SHP77 treated with DMSO at 0.1 percent for 48 hours (cell line): ENCODE results near the gene NRP2.
A peak's percentile ranks its signal among the peaks of the same experiment; 100 is the strongest.

Experiments used
- DNase-seq: peaks from one replicate; lab custom pipeline; 2025; lab: John Stamatoyannopoulos, UW

NRP2 gene

GRCh38 chr2:205730701-205731582 is 48.6 kb downstream of the NRP2 start:
- no peak for DNase-seq

DNA sequence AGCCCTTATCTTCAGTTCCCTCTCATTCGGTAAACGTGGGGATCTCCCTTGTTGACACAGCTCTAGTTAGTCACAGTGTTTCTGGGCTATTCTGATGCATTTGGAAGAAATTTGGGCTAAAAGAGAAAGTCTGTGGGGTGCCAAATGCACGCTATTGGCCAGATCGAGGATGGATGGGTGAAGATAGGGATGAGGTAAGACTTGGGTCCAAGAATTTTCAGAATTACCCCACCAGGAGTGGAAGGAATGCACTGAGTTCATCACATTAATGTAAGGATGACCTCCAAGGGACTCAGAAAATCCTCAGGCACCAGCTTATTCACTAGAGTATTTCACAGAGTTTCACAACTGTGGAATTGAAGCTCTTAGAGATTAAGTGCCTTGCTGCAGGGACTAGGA is 49.3 kb downstream of the NRP2 start:
- DNase-seq = no peak

DNA sequence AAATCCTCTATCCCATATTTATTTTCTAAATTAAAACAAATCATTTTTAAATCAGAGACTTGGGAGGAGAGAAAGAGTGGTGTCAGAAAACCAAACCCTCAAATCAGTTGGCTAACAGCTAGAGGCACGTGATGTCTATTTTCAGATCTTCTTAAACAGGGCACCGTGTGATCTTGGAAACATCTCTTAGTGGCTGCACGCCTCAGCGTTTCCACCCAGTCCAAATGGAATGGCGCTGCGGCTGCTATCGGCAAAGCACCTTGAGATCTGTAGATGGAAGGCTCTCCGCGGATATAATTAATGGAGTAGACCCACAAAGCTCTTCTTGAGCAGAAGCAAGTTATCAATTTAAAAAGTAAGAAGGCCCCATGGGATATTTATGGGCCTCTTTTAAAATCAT is 50.0 kb downstream of the NRP2 start:
- DNase-seq = no peak

DNA sequence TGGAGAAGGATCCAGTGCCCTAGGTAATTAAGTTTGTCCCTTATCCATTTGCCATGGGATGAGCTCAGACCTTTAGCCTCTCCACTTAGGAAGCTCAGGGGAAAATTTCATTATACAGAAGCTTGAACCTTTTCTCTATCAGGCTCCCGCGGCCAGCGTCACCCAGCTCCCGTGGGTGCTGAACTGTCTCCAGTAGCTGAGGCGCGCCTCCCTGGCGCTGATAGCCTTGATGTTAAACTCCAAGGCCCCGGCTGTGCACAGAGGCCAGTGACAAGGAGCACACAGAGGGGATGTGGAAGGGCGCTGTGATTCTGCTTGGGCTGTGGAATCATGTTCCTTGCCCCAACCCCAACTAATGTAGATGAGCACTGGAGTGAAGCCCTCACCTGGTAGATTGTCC is 50.8 kb downstream of the NRP2 start:
- DNase-seq = no peak

DNA sequence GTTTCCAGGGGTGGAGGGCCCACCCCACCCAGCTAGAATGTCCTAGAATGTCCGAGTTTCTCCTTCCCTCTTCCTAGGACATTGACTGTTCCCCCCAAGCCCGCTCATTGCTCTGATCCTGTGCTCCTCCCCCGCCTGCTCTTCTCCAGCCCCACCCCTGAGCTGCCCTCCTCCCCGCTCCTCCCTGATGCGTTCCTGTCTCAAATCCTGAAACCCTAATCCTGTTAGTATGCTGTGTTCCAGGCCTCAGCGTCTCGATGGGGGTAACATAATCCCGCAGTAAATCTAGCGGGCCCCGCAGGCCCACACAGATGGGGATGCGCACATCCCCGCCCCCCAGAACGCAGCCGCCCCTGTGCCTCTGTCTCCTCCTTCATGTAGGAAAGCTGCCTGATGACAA is 51.3 kb downstream of the NRP2 start:
- DNase-seq = no peak

DNA sequence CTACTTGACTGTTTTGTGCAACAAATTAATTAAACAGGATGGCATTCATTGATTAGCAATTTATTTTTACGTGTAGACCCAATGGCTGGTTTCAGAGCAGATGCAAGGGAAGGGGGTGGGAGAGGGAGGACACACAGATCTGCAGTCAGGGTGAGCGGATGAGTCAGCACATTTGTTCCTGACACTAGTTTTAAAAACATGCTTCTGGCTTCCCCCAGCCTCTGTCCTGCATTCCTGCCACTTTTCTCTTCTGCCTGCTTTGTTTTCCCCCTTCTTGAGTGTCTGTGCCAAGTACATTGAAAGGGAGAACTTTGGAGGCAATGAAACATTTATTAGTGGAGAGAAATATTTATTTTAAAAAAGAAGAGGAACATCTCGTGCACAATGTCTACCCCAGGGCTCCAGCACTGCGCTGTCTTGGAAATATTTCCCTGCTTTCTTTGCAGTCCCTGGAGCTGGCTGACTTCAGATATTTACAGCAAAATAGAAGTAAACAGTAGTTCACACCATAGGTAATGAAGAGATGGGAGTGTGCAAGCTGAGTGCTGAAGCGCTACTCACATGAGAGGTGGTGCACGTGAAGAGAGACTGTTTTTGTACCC is 52.2 kb downstream of the NRP2 start:
- DNase-seq = peak; percentile 10

DNA sequence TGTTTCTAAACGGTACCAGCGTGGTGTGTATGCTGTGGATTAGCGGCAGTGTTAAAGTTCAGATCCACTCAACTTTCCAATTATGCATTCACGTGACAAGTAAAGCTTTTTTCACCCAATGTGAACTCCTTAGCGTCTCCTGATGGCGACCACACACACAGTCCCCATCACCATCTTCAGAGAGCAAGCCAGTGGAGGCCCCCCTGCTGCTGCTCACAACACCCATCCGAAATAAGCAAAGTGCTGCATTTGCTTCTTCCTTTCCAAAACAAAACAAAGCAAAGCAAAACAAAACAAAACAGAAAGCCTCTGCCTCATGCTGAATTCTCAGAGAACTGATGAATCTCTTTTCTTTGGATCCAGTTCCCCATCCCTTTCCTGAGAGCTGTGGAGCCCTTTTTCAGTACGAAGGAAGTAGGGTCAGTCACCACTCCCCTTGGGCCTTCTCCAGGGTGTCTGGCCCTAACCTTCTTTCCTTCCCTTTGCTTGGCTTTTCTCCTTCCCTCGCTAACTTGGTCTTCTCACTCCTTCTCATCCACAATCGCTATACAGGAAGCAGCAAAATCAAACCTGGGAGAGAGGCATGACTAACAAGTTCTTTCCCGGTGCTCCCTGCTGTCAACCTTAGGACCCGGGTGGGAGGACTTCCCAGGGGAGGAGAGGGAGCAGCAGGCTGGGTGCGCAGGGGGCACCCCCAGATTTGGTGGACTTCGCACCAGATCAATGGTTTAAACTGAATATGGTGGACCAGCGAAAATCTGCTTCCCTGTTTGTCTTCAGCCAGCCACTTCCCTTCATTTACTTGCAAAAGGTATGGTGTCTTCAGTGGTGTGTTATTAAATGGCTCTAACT is 56.0 kb downstream of the NRP2 start:
- no peak for DNase-seq

DNA sequence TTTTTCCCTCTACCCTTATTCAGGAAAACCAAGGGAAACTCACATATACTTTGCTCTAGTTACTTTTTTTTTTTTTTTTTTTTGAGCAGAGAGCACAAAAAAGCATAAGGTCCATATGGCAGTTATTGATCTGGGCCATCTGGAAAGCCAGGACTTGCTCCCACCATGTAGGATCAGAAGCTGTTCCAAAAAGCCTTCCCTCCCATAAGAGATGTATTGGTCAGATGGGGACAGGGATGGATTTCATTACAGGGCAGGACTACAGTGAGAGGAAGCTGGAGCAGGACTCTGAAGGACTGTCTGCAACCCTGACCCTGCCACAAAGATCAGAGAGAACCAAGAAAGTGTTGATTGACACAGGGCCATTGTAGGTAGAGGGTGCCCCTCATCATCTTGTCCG is 57.3 kb downstream of the NRP2 start:
- DNase-seq = no peak

GRCh38 chr2:205740381-205740780 is 58.1 kb downstream of the NRP2 start:
- no peak for DNase-seq

- DNase-seq = no peak
Measured at GRCh38 chr2:205741256-205741978, 59.1 kb downstream of the NRP2 start.

DNA sequence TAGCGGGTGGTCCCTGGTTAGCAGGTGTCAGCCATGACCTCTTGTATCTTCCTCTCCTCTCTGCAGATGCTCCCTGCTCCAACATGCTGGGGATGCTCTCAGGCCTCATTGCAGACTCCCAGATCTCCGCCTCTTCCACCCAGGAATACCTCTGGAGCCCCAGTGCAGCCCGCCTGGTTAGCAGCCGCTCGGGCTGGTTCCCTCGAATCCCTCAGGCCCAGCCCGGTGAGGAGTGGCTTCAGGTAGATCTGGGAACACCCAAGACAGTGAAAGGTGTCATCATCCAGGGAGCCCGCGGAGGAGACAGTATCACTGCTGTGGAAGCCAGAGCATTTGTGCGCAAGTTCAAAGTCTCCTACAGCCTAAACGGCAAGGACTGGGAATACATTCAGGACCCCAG is 60.8 kb downstream of the NRP2 start:
- no peak for DNase-seq

DNA sequence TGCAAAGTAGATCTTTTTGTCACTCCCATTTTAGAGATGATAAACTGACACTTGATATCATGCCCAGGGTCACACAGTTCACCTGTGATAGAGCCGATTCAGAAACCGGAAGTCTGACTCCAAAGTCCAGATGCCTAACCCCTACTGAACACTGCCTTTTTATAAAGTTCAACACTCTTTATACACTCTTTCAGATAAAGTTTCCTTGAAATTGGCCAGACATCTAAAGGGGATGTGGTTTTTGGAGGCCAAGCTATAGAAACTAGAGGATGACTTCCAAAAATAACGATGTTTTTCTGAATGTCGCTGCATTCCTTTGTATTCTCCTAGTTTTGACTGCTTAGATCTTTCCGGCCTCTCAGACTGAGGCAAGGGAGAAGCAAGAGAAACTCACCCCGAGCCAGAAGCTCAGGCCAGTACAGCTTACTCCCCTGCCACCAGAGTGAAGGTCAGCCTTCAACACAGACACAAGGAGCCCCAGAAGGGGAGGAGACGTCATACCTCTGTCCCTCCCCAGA is 61.8 kb downstream of the NRP2 start:
- no peak for DNase-seq

GRCh38 chr2:205745661-205746419 is 63.5 kb downstream of the NRP2 start:
- DNase-seq = no peak

GRCh38 chr2:205746420-205746785 is 64.1 kb downstream of the NRP2 start:
- no peak for DNase-seq

DNA sequence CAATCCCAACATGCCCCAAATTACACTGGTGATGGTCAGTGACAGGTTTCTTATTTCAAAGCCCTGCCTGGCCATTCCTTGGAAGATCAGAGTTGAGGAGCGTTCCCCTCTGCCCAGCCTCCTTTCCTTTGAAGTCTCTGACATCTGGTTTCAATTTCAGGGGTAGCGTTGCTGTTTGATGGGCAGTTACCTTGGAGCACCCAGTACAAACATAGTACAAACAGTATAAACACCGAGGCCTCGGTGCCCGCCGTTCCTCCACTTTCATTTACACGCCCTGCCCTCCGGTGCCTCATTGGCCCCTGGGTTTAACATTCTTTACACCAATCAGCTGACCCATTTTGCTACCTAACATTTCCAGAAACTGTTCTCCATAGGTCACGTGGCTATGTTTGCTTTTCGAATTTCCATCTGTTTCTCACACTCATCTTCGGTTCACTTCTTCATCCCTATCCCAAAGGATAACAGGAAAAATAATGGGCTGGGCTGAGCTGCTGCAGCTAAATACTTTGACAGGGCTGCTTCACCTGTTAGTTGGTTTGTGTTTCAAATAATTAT is 65.6 kb downstream of the NRP2 start:
- no peak for DNase-seq

DNA sequence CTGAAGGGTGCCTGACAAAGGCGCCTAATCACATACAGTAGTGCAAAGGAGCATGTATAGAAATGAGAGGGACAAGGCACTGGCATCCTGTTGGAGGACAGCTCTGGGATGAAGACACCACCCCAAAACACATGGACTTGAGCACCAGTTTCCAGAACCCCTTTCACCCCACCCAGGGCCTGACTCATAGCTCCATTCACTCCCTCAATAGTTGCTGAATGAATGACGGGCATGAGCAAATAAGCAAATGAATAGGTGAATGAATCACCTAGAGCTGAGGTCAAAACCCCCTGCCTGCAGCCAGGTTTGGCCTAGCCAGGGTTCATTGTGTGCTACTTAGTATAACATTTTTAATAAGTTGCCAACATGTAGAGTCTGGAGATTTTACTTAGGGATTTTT is 66.3 kb downstream of the NRP2 start:
- DNase-seq = no peak

- no peak for DNase-seq
Measured at GRCh38 chr2:205749078-205749477, 66.8 kb downstream of the NRP2 start.

- DNase-seq = no peak
Measured at GRCh38 chr2:205750797-205751196, 68.5 kb downstream of the NRP2 start.

DNA sequence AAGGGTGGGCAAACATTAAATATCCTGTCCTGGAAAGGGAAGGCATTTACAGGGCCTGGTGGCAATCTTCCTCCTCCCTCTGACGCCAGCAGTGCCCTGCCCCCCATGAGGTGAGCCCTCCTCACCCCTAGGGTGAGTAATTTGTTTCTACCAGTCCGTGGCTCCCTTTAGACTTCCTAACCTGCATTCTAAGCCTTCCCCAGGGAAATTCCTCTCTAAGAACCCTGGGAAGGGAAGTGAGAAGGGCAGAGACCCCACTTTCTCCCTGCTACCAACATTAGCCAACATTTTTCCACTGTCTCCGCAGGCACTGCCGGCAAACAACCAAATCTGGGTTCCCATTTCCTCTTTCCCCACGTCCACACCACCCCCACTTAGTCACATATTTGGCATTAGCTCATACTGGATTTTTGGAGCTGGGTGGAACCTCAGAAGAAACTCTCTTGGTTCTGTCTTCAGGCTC is 69.3 kb downstream of the NRP2 start:
- no peak for DNase-seq

DNA sequence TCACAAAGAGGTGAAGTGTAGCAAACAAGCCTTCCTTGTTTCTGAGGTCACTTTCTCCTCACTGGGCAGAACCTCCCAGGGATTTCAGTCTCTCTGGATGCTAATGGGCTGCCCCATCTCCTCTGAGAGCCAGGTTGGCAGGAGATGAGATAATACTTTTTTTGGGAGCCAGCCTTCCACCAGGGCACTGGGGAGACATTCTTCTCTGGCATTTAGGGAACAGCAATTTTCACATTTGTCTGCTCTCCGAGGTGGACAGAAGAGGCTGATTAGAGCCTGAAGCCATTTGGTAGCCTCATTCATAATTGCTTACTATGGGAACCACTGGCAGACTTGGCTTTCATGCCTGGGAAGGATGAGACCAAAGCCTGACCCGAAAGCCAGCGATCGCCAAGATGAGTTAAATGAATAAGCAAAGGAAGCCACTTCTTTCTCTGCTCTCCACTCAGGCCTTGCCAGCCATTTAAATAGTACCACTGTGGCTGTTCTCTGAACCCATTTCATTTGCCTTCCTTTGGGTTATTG is 70.1 kb downstream of the NRP2 start:
- DNase-seq = no peak

DNA sequence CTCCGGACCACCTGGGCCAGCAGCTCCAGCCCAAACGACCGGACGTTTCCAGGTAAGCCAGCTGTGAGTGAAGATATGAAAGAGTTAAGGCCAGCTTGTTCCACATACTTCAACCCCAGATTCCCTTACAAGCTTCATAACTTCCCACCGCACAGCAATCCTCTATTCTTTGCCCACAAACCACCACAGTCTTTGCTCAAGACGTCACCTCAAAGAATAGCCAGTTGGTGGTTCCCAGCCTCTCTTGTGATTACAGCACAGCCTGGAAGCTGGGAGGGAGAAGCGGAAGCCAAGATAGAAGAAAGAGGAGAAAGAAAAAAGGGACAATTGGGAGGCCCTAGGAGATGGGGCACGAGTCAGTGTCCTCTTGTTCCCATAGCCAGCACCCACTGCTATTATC is 70.6 kb downstream of the NRP2 start:
- DNase-seq = no peak
